Neural crest cell (in vitro differentiated cells): Measurements from ENCODE around the gene CSF2. TPM values are rescaled to one million over a fixed set of nuclear protein-coding genes. Genes with fewer than 3 reads are reported as not detected.

Experiments used
- DNase-seq: peaks from one replicate; pipeline ENCODE4 v3.0.0; 2021; ENCODE audit warnings: low read depth, mixed read lengths, low spot score
- H3K27ac Mint-ChIP-seq: one replicate; pipeline ENCODE4 v1.8.0; 2021; ENCODE audit warnings: mild to moderate bottlenecking, mixed read lengths; ENCODE audit not compliant: unreplicated experiment
- H3K27me3 Mint-ChIP-seq: 2 replicates; pipeline ENCODE4 v1.8.0; 2021; ENCODE audit warnings: low read depth, mild to moderate bottlenecking, mixed read lengths
- H3K36me3 Mint-ChIP-seq: 2 replicates; pipeline ENCODE4 v1.8.0; 2021; ENCODE audit warnings: low read depth, mild to moderate bottlenecking, mixed read lengths
- H3K4me1 Mint-ChIP-seq: 2 replicates; pipeline ENCODE4 v1.8.0; 2021; ENCODE audit warnings: mixed read lengths
- H3K4me3 Mint-ChIP-seq: one replicate; pipeline ENCODE4 v1.8.0; 2021; ENCODE audit warnings: mild to moderate bottlenecking, mixed read lengths
- H3K9me3 Mint-ChIP-seq: 2 replicates; pipeline ENCODE4 v1.8.0; 2021; ENCODE audit warnings: mixed read lengths
- total RNA-seq: library from RNA; stranded (reverse); gene quantifications from 2 replicates; pipeline ENCODE4 v1.2.1, GENCODE V29; 2021
- TF ChIP-seq, protein P1 (sequence below): fragments of 200-600 bp; sonication (generic); conservative IDR thresholded peaks from 2 replicates; pipeline ENCODE4 v1.5.0; 2021; ENCODE audit warnings: antibody characterized with exemption, mild to moderate bottlenecking

Gene CSF2
- total RNA-seq, 1 donor from 2014 or later, result not detected

- H3K4me3 Mint-ChIP-seq, result no peak overlapping the region
- no peak for DNase-seq
- no peaks in the 10 kb centered on the region for H3K27me3 Mint-ChIP-seq
- peak overlapping the region; percentile 83 for H3K27ac Mint-ChIP-seq
- H3K9me3 Mint-ChIP-seq, result no peaks in the 10 kb centered on the region
- no peaks in the 10 kb centered on the region for H3K36me3 Mint-ChIP-seq
- TF ChIP-seq, protein P1, sequence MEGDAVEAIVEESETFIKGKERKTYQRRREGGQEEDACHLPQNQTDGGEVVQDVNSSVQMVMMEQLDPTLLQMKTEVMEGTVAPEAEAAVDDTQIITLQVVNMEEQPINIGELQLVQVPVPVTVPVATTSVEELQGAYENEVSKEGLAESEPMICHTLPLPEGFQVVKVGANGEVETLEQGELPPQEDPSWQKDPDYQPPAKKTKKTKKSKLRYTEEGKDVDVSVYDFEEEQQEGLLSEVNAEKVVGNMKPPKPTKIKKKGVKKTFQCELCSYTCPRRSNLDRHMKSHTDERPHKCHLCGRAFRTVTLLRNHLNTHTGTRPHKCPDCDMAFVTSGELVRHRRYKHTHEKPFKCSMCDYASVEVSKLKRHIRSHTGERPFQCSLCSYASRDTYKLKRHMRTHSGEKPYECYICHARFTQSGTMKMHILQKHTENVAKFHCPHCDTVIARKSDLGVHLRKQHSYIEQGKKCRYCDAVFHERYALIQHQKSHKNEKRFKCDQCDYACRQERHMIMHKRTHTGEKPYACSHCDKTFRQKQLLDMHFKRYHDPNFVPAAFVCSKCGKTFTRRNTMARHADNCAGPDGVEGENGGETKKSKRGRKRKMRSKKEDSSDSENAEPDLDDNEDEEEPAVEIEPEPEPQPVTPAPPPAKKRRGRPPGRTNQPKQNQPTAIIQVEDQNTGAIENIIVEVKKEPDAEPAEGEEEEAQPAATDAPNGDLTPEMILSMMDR, result no peak
- H3K4me1 Mint-ChIP-seq, result no peaks in the 10 kb centered on the region
Measured at GRCh38 chr5:132072070-132072469, 1.5 kb upstream of the CSF2 start.

- no peaks in the 10 kb centered on the region for H3K27me3 Mint-ChIP-seq
- TF ChIP-seq, protein P1, result no peak
- DNase-seq, result no peak
- H3K4me1 Mint-ChIP-seq, result no peaks in the 10 kb centered on the region
- H3K36me3 Mint-ChIP-seq, result no peaks in the 10 kb centered on the region
- H3K27ac Mint-ChIP-seq, result no peak overlapping the region
- no peaks in the 10 kb centered on the region for H3K9me3 Mint-ChIP-seq
- no peak overlapping the region for H3K4me3 Mint-ChIP-seq
Measured at GRCh38 chr5:132072528-132072927, 1.1 kb upstream of the CSF2 start.

- Mint-ChIP-seq H3K4me3 (no peak overlapping the region), H3K9me3 (no peaks in the 10 kb centered on the region), H3K4me1 (no peaks in the 10 kb centered on the region), H3K27me3 (no peaks in the 10 kb centered on the region), H3K27ac (no peak overlapping the region), H3K36me3 (no peaks in the 10 kb centered on the region)
- TF ChIP-seq, protein P1, result no peak
- DNase-seq, result no peak
Measured at GRCh38 chr5:132074091-132074771, 642 bp downstream of the CSF2 start.

DNA sequence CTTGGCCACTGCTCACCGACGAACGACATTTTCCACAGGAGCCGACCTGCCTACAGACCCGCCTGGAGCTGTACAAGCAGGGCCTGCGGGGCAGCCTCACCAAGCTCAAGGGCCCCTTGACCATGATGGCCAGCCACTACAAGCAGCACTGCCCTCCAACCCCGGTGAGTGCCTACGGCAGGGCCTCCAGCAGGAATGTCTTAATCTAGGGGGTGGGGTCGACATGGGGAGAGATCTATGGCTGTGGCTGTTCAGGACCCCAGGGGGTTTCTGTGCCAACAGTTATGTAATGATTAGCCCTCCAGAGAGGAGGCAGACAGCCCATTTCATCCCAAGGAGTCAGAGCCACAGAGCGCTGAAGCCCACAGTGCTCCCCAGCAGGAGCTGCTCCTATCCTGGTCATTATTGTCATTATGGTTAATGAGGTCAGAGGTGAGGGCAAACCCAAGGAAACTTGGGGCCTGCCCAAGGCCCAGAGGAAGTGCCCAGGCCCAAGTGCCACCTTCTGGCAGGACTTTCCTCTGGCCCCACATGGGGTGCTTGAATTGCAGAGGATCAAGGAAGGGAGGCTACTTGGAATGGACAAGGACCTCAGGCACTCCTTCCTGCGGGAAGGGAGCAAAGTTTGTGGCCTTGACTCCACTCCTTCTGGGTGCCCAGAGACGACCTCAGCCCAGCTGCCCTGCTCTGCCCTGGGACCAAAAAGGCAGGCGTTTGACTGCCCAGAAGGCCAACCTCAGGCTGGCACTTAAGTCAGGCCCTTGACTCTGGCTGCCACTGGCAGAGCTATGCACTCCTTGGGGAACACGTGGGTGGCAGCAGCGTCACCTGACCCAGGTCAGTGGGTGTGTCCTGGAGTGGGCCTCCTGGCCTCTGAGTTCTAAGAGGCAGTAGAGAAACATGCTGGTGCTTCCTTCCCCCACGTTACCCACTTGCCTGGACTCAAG, 1.5 kb downstream of the CSF2 start:
- Mint-ChIP-seq H3K9me3 (no peaks in the 10 kb centered on the region), H3K4me3 (no peak overlapping the region), H3K27me3 (no peaks in the 10 kb centered on the region), H3K36me3 (no peaks in the 10 kb centered on the region), H3K27ac (peak overlapping the region; percentile 12), H3K4me1 (no peaks in the 10 kb centered on the region)
- TF ChIP-seq, protein P1, result no peak
- DNase-seq, result no peak

DNA sequence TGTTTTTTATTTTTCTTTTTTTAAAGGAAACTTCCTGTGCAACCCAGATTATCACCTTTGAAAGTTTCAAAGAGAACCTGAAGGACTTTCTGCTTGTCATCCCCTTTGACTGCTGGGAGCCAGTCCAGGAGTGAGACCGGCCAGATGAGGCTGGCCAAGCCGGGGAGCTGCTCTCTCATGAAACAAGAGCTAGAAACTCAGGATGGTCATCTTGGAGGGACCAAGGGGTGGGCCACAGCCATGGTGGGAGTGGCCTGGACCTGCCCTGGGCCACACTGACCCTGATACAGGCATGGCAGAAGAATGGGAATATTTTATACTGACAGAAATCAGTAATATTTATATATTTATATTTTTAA, 2.1 kb downstream of the CSF2 start:
- Mint-ChIP-seq H3K27me3 (no peaks in the 10 kb centered on the region), H3K36me3 (no peaks in the 10 kb centered on the region), H3K9me3 (no peaks in the 10 kb centered on the region), H3K27ac (no peak overlapping the region), H3K4me1 (no peaks in the 10 kb centered on the region), H3K4me3 (no peak overlapping the region)
- TF ChIP-seq, protein P1, result no peak
- DNase-seq, result no peak
